Eye (tissue), 1 donor: ENCODE data around the gene GNAZ.
A peak's percentile ranks its signal among the peaks of the same experiment; 100 is the strongest.

ENCODE experiments used
- DNase-seq: peaks from one replicate; pipeline ENCODE4 v3.0.0-alpha.2; 2015

The GNAZ gene

DNA sequence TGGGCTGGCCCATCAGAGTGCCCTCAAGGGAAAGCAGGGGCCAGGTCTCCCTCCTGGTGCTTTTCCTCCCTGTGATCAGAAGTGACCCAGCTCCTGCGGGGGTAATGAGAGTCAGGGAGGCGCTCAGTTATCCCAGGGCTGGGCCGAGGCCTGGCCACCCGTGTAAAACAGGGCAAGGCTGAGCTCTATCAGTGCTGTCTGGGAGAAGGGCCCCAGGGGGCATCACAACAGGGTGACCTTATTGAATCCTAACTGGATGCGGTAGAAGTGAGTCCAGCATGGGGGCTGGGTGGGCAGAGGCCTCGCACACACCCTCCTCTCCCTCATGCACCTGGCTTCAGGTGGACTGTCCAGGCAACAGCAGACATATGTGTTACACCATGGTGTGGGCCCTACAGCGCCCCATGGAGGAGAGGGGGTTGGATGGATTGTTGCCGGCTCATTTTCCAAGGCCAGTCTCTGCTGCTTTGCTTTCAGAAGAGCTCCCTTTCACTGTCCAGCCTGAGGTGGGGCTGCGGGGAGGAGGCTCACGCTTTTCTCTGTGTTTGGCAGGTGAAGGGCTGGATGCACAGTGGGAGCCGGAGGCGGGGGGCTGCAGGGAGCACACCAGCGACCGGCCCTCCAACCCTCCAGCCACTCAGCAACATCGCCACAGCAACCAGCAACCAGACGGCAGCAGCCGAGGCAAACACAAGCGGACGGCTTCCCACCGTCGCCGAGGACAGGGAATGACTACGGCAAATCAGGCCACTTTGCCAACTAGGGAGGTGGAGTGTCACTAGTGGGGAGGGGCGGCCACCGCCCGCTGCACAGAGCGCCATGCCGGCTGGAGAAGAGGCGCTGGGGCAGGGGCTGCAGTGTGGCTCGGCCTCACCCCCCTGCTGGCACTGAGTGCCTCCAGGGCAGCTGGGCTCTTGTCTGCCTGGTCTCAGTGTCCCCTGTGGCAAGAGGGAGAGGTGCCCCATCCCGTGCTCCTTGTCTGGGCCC is 24.7 kb downstream of the GNAZ start:
- DNase-seq = no peak

DNA sequence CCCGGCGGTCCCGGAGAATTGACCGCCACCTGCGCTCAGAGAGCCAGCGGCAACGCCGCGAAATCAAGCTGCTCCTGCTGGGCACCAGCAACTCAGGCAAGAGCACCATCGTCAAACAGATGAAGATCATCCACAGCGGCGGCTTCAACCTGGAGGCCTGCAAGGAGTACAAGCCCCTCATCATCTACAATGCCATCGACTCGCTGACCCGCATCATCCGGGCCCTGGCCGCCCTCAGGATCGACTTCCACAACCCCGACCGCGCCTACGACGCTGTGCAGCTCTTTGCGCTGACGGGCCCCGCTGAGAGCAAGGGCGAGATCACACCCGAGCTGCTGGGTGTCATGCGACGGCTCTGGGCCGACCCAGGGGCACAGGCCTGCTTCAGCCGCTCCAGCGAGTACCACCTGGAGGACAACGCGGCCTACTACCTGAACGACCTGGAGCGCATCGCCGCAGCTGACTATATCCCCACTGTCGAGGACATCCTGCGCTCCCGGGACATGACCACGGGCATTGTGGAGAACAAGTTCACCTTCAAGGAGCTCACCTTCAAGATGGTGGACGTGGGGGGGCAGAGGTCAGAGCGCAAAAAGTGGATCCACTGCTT is 25.5 kb downstream of the GNAZ start:
- no peak for DNase-seq

- no peak for DNase-seq
Observed at GRCh38 chr22:23097412-23098229, 27.3 kb downstream of the GNAZ start.

DNA sequence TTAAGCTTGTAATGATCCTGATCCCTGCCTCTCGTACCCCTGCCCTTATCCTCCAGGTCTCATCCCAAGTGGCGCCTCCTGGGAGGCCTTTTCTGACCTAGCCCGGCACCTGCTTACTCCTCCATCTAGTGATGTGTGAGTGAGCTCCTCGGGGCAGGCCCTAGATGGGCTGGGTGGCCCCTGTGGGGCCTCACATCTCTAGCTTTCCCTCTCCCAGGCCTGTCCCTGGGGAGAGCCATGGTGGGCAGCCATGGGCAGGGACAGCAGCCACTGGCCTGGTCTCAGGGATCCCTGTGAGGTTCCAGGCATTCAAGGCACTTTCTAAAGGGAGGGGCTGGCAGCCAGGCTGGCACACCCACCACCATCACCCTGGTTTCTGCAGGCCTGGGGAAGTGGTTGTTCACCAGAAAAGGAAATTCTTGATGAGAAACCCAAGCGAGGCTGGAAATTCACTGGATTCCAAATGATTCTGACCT is 27.9 kb downstream of the GNAZ start:
- no peak for DNase-seq

DNA sequence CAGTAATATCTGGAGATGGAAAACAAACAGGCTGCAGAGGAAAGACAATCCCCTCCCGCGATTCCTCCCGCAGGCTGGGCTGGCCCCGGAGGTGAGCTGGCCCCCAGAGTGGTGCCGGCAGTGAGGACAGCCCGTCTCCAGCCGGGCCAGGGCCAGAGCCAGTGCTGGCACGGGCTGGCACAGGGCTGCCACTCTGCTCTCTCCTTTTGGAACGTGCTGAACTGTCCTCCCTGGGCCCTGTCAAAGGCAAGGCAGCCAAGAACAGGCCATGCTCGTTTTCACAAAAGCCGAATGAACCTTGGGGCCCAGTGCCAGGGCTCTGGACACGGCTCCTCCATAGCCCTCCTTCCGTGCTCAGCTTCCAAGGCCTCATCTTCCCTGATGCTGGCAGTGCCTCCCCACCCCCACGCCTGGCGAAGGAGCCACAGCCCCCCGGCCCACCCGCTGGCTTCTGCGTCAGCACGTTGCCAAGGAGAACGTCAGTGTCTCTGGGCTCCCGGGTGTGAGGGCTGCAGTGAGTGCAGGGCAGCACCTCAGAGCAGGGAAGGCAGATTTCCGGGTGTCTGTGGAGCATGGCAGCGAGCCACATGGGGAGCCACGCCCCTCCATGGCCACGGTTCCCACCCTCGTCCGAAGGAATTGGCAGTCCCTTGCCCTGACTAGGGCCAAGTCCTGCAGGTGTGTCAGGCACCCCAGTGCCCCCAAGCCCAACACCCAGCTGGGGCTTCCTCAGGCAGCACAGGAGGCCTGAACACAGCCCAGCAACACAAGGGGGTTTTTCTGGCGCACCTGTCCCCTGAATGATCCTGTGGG is 28.6 kb downstream of the GNAZ start:
- DNase-seq = no peak

DNA sequence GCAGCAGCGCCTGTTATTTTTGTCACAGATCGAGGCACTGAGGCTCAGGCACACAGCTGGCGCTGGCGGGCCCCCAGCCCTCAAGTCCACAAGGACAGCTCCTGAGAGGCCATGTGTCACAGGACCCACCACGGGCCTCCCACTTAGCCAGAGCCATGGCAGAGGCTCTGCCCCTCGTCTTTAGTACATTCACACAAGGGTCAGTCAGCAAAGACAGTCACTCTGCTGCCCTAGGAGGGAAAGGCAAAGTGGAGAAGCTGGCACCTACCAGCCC is 29.1 kb downstream of the GNAZ start:
- no peak for DNase-seq

- no peak for DNase-seq
Observed at GRCh38 chr22:23100124-23100801, 29.9 kb downstream of the GNAZ start.

DNA sequence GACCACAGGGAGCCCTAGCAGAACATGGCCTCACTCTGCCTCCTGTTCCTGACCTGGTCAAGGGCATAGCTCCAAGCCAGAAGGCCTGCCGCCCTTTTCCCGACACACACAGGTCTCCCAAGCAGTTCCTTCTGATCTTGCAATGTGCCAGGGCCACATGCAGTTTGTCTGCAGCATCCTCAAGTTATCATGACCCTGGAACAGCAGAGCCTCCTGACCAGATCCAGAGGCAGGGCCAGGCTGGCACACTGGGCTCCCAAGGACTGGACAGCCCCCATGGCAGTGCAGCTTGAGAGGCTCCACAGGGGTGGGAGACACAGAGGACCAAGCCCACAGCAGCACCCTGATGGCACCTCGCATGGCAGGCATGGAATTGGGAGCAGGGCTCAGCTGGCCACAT is 31.2 kb downstream of the GNAZ start:
- no peak for DNase-seq

GRCh38 chr22:23102002-23102655 is 31.8 kb downstream of the GNAZ start:
- DNase-seq = no peak

- DNase-seq = no peak
Observed at GRCh38 chr22:23102776-23103175, 32.5 kb downstream of the GNAZ start.

DNA sequence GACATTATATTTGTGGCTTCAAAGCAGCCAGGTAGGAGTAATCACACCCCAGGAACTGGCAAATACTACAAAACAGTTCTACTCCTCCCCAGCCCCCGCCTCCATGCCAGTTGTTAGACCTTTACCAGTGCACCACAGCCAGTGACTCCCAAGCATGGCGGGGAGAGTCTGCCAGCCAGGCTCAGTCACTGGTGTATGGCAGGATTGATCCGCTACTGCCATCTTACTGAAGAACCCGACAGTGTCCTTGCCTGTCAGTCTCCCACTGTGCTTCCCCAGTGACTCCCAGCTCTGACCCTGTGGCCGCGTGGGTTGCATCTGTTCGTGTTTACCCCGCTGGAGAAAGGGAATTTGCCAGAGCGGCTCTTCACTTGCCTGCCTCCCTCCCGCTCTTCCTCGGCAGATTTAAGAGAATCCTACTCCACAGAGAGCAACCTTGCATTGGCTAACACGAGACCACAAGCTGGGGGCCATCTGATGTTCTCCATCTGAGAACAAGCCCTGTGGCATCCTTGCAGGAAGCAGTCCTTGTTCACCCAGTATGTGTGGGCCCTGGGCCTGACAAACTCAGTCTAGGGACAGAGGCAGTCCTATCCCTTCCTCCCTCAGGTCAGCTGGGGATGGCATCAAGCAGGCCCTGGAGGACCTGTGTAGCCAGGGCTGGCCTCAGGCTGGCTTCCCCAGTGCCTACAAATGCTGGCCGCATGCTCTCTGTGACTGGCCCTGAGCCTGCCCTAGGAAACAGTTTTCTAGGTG is 33.1 kb downstream of the GNAZ start:
- no peak for DNase-seq

GRCh38 chr22:23104187-23104971 is 34.1 kb downstream of the GNAZ start:
- DNase-seq = peak; percentile 55

DNA sequence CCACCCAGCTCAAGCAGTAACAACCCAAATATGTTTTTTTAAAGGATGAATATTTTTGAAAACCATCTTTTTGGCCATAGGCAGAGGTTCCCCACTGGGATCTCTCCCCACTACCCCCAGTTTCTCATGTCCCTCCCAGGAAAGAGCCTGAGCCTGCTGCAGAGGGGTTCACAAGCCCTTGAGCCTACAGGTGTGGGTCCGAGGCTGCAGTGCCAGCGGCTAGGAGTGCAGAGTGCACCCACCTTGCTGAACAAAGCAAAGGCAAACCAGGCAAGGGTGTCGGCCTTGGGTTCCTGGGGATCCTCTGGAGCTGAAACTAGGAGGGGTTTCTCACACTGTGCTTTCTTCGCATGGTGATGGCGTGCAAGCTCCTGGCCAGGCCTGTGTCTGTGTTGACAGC is 35.0 kb downstream of the GNAZ start:
- no peak for DNase-seq

- DNase-seq = no peak
Observed at GRCh38 chr22:23105919-23106318, 35.6 kb downstream of the GNAZ start.

GRCh38 chr22:23106344-23106743 is 36.0 kb downstream of the GNAZ start:
- no peak for DNase-seq

DNA sequence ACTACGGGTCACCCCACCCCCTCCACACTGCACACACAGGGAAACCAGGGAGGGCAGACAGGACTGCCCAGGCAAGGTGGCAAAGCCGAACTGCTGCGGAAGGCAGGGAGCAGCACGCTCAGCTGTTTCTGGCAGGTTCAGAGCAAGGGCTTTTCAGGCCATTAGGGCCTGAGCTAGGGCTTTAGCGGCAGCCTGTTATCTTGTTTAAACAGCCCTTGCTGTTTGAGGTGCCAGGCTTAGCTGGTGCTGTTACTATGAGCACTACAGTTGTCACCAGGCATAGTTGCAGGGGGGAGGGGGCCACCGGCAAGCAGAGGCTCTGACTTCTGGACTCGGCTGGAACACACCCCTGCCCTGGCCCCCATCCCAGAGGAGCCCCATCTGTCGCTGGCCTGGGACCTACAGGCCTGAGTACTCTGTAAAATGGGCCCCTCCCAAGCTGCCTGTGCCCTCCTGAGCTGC is 36.6 kb downstream of the GNAZ start:
- DNase-seq = no peak

DNA sequence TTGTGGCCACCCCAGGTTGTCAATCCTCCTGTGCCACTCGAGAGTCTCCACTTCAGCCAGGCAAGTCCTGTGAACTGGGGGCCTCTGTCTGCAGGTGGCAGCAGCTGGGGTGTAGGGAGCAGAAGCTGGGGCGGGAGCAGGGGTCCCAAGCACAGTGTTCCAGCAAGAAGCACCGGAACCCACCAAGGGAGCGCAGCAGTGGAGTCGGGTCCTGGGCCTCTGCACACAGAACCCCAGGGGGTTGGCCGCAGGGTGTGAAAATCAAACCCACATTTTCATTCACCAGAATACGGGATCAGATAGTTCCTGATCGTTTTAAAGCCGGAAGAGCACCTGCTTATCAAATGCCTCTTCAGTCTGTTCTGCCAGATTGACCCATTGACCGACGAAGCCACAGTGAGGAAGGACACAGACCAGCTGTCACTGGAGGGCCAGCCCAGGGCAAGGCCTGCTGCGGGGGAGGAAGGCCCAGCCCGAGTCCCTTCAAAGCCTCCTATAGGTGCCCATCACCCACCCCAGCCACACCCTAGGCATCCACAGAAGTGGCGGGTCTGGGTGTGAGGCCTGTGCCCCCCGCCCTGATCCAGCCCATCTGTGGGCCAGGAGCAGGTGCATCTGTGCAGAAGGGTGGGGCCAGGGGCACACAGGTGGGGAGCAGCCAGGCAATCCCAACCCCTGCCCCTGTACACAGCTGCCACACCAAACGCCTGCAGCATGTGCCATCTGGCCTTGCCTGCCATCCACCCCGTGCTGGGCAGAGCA is 37.3 kb downstream of the GNAZ start:
- DNase-seq = no peak

GRCh38 chr22:23108249-23109078 is 38.1 kb downstream of the GNAZ start:
- DNase-seq = no peak
